MG63 (cell line): ENCODE data around the gene SLC7A4. TPM values are rescaled to one million over a fixed set of nuclear protein-coding genes. Genes with fewer than 3 reads are reported as not detected.
A peak's percentile ranks its signal among the peaks of the same experiment; 100 is the strongest.
"Not testable (repeated sequence)": the region's sequence is repeated elsewhere in the genome, so short reads cannot be mapped to it uniquely, and the experiment has no call there.

Experiments
- DNase-seq: peaks from one replicate; pipeline ENCODE4 v3.0.0-alpha.2; 2020
- H3K27me3 ChIP-seq: fragments of 250-450 bp; sonication (Bioruptor Pico); 2 replicates; pipeline ENCODE4 v1.5.1; 2020; ENCODE audit warnings: mild to moderate bottlenecking, moderate library complexity
- H3K36me3 ChIP-seq: fragments of 250-450 bp; sonication (Bioruptor Pico); 2 replicates; pipeline ENCODE4 v1.5.1; 2020; ENCODE audit warnings: mild to moderate bottlenecking, moderate library complexity
- H3K4me3 ChIP-seq: fragments of 250-450 bp; sonication (Bioruptor Pico); 2 replicates; pipeline ENCODE4 v1.5.1; 2020; ENCODE audit warnings: mild to moderate bottlenecking, moderate library complexity
- H3K9me3 ChIP-seq: fragments of 250-450 bp; sonication (Bioruptor Pico); 2 replicates; pipeline ENCODE4 v1.5.1; 2020; ENCODE audit warnings: mild to moderate bottlenecking, moderate library complexity
- total RNA-seq: library from RNA; depleted of rRNA; stranded (reverse); fragments of >200 nt; shearing (Covaris generic); gene quantifications from 2 replicates; pipeline ENCODE4 v1.2.3, GENCODE V29; 2014; ENCODE audit warnings: low replicate concordance

SLC7A4 gene
- total RNA-seq, 1 experiment from 2014 or later: not detected

DNA sequence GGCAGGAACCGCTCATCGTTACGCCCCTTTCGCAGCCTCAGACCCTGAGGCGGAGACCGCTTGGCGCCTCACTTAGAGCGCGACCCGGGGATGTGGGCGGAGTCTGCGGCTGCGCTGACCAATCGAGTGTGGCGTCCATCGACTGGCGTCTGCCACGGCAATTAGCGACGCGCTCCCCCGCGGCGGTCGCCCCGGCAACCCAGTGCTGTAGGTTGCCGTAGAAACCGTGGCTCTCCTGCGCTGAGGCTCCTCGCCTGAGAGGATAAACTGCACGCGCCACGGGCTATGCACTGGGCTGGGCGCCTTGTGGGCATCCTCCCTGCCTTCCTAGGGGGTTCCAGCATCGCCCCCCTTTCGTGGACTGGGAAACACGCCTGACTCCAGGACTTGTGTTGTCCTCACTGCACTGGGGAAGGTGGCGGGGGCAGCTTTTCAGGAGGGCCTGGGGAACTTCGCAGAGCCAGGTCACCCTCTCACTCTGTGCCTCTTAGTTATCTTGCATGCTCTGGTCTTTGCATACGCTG lies 18.1 kb downstream of the SLC7A4 start:
- Histone ChIP-seq H3K4me3 (peak overlapping the region; percentile 39; the same call in 1 of the 2 replicates), H3K36me3 (no peaks in the 10 kb centered on the region), H3K9me3 (no peaks in the 10 kb centered on the region), H3K27me3 (no peaks in the 10 kb centered on the region)
- DNase-seq: peak; percentile 61

DNA sequence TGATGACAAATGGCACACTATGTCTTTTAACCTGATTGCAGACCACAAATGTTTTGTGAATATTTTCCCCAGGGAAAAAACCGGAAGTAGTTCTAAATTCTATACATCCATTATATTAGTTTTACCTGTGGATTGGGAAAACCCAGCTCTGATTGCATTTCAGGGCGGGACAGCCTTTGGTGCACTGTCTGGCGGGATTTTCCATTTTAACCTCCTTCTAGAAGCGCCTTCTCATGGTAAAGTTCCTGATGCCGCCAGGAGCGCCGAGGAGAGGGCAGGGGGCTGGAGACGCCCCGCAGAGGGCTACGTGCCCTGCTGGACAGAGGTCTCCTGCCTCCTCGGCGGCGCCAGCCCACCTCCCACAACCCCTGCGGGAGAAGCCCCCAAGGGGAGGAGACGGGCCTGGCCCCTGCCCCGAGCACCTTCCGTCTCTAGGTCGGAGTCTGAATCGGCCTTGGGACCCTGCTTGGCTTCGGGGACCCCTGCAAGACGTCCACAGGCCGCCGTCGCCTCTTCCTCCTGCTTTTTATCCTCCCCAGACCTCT lies 18.6 kb downstream of the SLC7A4 start:
- H3K4me3 ChIP-seq: no peak overlapping the region
- no peaks in the 10 kb centered on the region for H3K36me3 ChIP-seq
- no peaks in the 10 kb centered on the region for H3K9me3 ChIP-seq
- no peak for DNase-seq
- H3K27me3 ChIP-seq: no peaks in the 10 kb centered on the region

DNA sequence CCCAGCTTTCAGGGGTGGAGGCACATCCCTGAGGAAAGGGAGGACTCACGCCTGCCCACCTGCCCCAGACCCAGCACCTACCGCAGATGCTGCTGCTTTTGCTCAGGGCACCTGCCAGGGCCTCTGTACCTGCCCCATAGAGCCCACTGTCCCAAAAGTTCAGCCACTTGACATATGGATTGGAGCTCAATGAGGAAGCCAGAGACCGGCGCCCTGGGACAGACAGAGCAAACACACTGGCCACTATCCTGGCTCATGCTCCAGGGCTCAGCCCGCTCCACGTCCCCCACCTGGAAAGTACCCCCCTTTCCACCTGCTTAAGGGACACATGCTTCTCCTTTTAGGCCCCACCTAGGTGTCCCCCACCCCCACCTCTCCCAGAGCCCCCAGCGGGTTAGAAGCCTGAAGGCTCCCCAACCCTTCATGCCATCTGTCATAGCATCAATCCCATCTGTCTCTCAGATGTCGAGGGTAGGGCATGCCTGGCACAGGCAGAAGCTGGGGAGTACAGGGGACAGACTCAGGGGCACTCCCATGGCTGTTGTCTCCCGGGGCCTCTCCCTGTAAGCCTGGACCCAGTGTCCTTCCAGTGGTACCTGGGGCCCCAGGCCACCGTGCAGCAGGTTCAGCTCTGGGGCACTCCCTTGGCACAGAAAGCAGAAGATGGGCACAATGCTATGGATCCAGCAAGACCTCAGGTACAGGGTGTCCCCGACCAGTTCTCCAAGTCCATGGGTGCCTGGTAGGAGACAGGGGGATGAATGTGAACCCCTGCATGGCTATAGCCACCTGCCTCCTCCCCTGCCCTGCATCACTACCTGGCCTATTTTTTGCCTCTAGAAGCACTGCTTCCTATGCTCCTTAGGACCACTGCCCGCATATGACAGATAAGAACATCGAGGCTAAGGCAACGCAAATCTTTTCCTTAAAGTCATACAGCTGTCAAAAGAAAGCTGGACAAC lies 19.6 kb downstream of the SLC7A4 start:
- Histone ChIP-seq H3K27me3 (no peaks in the 10 kb centered on the region), H3K4me3 (no peak overlapping the region), H3K36me3 (no peaks in the 10 kb centered on the region), H3K9me3 (no peaks in the 10 kb centered on the region)
- DNase-seq: no peak

DNA sequence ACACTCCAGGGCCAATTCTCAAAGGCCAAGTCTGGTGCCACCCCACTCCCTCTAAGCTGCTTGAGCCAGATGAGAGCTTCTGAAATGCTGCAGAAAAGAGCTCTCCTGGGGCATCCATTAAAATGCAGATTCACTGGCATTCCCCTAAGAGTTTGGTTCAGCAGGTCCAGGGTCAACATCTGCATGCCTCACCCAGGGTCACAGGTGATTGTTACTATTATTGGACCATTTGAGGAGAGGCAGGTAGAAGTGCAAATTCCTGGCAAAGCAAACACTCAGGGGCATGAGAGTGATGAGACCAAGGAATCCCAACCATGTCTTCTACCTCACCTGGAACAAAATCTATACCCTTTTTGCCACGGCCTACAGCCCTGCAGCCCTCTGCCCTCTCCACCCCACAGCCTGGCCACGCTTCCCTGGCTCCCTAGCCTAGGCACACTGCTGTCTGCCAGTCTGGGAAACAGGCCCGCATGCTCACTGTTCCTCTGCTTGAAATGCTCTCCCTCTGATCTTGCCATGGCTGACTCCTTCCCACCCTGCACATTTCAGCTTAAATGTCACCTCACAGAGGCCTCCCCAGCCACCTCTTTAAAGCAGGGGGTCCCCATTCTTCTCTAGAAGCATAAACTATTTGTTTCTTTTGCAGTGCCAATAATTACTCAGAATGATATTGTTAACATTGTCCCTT lies 21.8 kb downstream of the SLC7A4 start:
- Histone ChIP-seq H3K27me3 (no peaks in the 10 kb centered on the region), H3K4me3 (no peak overlapping the region), H3K36me3 (no peaks in the 10 kb centered on the region), H3K9me3 (no peaks in the 10 kb centered on the region)
- DNase-seq: no peak

GRCh38 chr22:21009638-21010425 lies 22.5 kb downstream of the SLC7A4 start:
- H3K9me3 ChIP-seq: no peaks in the 10 kb centered on the region
- H3K4me3 ChIP-seq: no peak overlapping the region
- no peaks in the 10 kb centered on the region for H3K36me3 ChIP-seq
- H3K27me3 ChIP-seq: no peaks in the 10 kb centered on the region
- DNase-seq: no peak

DNA sequence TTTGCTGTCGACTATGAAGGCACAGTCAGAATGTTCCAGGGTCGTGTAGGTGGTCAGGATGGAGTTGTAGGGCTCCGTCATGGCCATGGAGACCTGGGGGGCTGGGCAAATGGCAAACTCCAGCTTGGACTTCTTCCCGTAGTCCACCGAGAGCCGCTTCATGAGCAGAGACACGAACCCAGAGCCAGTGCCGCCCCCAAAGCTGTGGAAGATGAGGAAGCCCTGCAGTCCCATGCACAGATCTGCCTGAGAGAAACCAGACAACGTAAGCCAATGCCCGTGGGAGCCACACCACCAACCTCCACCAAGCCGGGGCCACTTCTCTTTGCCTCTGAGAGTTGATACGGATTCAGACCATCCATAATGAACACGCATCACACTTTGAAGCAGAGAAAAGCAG lies 23.2 kb downstream of the SLC7A4 start:
- not testable (repeated sequence) for DNase-seq, H3K27me3 ChIP-seq, H3K36me3 ChIP-seq, H3K4me3 ChIP-seq, H3K9me3 ChIP-seq

DNA sequence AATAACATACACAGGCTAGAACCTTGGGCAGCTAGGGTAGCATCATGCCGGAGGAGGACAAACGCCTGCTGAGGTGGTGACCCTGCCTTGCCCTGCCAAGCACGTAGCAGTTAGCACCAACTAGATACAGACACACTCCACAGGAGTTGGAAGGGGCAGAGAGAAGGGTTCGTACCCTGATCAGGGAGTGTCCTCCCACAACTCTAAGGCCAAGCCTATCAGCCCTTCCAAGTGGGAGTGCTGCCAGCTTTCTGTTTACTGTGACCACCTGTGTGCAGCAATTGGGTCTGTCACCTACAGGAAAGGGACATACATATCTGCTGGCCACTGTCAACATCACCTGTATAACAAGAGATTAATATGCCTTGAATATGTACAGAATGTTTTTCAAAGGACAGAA lies 28.6 kb downstream of the SLC7A4 start:
- Histone ChIP-seq H3K27me3 (no peaks in the 10 kb centered on the region), H3K9me3 (no peaks in the 10 kb centered on the region), H3K36me3 (peaks cover 23% of the 10 kb centered on the region), H3K4me3 (no peak overlapping the region)
- DNase-seq: no peak

DNA sequence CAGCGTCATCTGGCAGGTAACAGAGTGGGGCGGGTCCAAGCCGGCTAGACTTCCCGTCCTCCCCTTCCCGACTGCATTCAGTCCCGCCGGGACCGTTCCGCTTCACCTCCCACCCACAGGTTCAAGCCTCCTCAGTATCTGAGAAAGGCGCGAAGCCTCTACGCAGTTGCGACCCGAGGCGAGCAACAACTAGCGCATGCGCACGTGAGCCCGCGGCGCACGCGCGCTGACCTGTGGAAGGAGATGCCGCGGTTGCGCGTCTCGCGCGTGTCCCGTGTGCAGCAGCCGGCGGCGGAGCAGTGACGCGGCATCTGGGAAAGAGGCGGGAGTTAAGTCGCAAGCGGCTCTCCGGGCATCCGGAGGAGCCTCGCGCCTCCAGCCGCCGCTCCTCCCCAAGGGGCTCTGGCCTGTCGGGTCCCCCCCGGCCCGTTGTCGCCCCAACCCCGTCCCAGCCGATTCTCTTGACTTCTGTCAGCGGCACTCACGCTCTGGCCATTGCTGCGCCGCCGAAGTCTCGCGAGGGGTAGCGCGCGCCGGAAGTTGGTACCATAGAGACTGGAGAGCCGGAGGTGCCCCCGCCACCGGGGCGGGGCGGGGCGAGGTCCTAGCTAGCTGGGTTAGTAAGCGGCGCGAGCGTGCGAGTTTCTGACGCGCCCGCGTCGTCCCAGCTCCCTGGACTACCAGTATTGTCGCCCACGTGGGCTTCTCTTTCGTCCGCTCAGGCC lies 30.6 kb downstream of the SLC7A4 start, which contains the start of gene THAP7:
Gene THAP7, minus strand, starts transcription at position 518 of the 725 bp plus-strand sequence. Its CDS starts 207 bp downstream, at position 311.
- Histone ChIP-seq H3K36me3 (peaks cover 31% of the 10 kb centered on the region), H3K4me3 (peak within 1 kb of the TSS; percentile 96), H3K27me3 (no peaks in the 10 kb centered on the region), H3K9me3 (no peaks in the 10 kb centered on the region)
- peak; percentile 96 for DNase-seq

DNA sequence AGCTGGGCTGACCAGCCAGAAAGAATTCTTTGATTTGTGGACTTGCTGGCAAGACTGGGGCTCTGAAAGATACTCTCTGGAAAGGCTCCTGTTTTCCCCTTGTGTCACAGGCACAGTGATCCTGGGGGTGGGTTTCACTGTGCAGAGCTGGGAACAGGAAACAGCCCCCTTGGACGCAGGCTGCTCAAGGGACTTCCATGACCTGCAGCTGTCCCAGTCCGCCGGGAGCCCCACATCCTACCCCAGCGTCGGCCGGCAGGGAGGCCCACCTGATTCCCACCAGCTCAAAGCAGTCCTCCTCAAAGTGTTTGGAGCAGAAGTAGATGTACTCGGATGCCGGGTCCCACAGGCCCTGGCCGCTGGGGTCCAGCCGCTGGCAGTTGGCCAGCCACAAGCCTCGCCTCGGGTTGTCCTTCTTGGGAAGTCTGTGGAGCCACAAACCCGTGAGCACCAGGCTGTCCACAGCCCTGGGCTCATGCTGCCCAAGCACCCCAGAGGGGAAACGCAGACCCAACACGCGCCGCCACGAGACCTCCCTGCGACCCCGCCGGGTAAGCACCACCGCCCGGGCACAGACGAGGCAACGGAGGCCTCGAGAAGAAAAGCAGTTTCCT lies 31.3 kb downstream of the SLC7A4 start:
- H3K36me3 ChIP-seq: peaks cover 31% of the 10 kb centered on the region
- no peaks in the 10 kb centered on the region for H3K9me3 ChIP-seq
- no peak for DNase-seq
- no peaks in the 10 kb centered on the region for H3K27me3 ChIP-seq
- H3K4me3 ChIP-seq: peak overlapping the region; percentile 96

GRCh38 chr22:21000207-21000986 lies 32.0 kb downstream of the SLC7A4 start:
- H3K4me3 ChIP-seq: peak overlapping the region; percentile 96
- no peak for DNase-seq
- no peaks in the 10 kb centered on the region for H3K27me3 ChIP-seq
- peaks cover 31% of the 10 kb centered on the region for H3K36me3 ChIP-seq
- H3K9me3 ChIP-seq: no peaks in the 10 kb centered on the region

DNA sequence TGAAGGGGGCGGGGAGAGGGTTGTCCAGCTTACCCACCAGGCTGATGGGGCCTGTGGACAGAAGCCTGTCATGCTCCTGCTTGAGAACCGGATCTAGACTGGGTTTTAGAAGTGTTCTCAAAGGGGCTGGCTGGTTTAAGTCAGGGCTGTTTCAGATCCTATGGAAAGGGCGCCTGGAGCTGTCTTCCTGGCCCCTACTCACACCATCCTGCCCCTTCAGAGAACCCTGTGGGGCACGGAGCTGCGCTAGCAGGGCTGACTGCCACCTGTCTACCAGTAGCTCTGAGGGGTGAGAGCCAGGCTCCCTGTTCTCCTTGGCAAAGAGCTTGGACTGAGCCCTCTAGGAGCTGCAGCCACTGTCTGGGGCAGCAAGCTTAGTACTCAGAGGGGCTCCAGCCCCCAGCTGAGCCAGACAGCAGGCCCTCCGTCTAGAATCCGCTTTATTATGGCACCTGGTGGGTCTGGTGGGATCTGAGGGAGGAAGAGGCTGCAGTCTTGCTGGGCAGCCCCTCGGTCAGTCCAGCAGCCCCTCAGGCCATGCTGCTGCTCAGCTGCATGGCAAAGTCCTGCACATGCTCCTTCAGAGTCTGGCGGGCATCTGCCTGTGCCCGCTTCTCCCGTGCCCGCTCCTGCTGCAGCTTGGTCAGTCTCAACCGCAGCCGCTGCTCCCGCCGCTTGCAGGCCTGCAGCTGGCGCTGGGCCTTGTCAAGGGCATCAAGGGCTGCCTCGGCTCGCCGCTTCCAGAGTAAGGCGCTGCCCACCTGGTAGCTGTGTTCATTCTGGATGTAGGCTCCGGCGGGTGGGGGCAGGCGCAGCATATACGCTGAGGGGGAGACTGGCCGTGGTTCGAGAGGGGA lies 32.8 kb downstream of the SLC7A4 start:
- DNase-seq: no peak
- peaks cover 31% of the 10 kb centered on the region for H3K36me3 ChIP-seq
- H3K4me3 ChIP-seq: no peak overlapping the region
- H3K9me3 ChIP-seq: no peaks in the 10 kb centered on the region
- no peaks in the 10 kb centered on the region for H3K27me3 ChIP-seq

DNA sequence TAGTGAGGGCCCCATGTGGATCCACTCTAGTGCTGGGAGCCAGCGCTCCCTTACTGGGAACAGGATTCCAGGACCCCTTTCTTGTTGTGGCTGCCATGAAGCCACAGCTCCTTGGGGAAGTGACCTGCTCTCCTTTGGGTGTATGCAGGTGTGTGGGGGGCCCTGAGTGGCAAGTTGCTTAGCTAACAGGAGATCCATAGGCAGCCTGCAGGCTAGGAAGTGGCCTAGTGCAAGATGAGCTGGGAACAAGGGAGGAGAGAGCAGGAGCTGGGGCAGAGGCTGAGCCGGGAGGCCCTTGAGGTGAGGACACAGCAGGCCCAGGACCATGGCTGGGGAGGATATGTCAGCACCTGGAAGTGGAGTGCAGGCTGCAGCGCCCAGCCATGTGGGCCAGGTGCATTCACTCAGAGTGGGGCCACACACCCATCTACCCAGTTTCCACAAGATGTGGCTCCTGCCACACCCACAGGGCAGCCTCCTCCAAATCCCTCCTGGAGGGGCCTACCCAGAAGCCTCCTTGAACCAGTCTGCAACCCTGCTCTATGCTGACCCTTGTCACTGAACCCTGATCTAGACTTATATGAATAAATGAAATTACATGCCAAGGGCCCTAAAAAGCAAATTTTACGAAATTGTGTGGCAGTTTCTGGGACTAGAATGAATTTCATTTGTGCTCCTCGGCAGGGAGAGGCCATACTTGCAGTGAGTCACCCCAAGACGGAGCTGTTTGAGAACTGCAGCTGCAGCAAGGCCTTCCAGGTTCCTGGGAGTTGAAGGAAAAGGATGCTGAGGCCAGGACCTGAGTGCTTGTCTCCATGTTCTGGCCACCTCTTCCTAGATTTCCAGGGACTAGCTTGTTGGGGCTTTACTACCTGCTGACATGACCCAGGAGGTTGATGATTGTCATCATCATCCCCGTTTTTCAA lies 33.7 kb downstream of the SLC7A4 start:
- Histone ChIP-seq H3K9me3 (no peaks in the 10 kb centered on the region), H3K27me3 (no peaks in the 10 kb centered on the region), H3K4me3 (no peak overlapping the region), H3K36me3 (peaks cover 31% of the 10 kb centered on the region)
- no peak for DNase-seq
